HepG2 (cell line): ENCODE measurements around the gene PAX7. TPM values are rescaled to one million over a fixed set of nuclear protein-coding genes. Genes with fewer than 3 reads are reported as not detected.

Experiments
- ATAC-seq: fragments of 200-7000 bp; cut with Tn5 transposase; 3 replicates; pipeline ENCODE4 v1.9.1; 2020; ENCODE audit warnings: mild to moderate bottlenecking, moderate library complexity
- BruUV-seq: library from RNA; stranded (reverse); fragments of 400-500 nt; replicated peaks from 2 replicates; lab custom pipeline; 2021; lab: Mats Ljungman, UMichigan
- CTCF ChIA-PET: fragments of 300-600 bp; formaldehyde crosslinking; extraction: SDS; loops from one replicate; lab custom pipeline; 2021; ENCODE audit warnings: low total read pairs, inconsistent platforms, low intra/inter-chr PET ratio; lab: Yijun Ruan, JAX
- POLR2A ChIA-PET: fragments of 350-600 bp; sonication (Branson Sonifier 250); formaldehyde crosslinking; loops from one replicate; lab custom pipeline; 2020; ENCODE audit warnings: antibody characterized with exemption, inconsistent platforms; lab: Yijun Ruan, JAX
- DNase-seq: peaks from one replicate; pipeline ENCODE4 v3.0.0-alpha.2; 2015; ENCODE audit warnings: low spot score
- FAIRE-seq: peaks from 3 replicates; lab custom pipeline; 2011; peaks lifted over from hg19 to GRCh38; lab: Jason Lieb, UNC
- H2AFZ ChIP-seq: one replicate; pipeline ENCODE4 v1.6.1; 2011; ENCODE audit warnings: low read length, inconsistent platforms
- H3K27ac ChIP-seq: fragments of 300-600 bp; 3 replicates; pipeline ENCODE4 v1.8.0; 2011; ENCODE audit warnings: mixed run types, mild to moderate bottlenecking, mixed read lengths, low read length, inconsistent platforms; ENCODE audit not compliant: insufficient read depth; ENCODE audit errors: extremely low read length
- H3K27me3 ChIP-seq, 2 experiments: fragments of 200-600 bp in 1 of 2; 2 replicates in 1 of 2; 3 replicates in 1 of 2; pipeline versions ENCODE4 v1.6.0 to v1.8.0; 2011; ENCODE audit warnings: low read length in 2 of 2, mild to moderate bottlenecking in 2 of 2, moderate library complexity in 2 of 2, inconsistent platforms in 1 of 2; ENCODE audit not compliant: insufficient read depth in 2 of 2, control insufficient read depth in 1 of 2
- H3K36me3 ChIP-seq, 2 experiments: fragments of 200-600 bp in 1 of 2; replicated peaks in 1 of 2; 2 replicates in 1 of 2; 3 replicates in 1 of 2; pipeline versions ENCODE4 v1.5.1 to v1.8.0; 2011; ENCODE audit warnings: low read length in 2 of 2, inconsistent platforms in 1 of 2; ENCODE audit not compliant: insufficient read depth in 2 of 2, control insufficient read depth in 1 of 2
- H3K4me1 ChIP-seq: 2 replicates; pipeline ENCODE4 v1.5.1; 2012; ENCODE audit warnings: low read length, inconsistent platforms; ENCODE audit not compliant: insufficient read depth
- H3K4me2 ChIP-seq: 2 replicates; pipeline ENCODE4 v1.6.0; 2011; ENCODE audit warnings: low read depth, low read length, inconsistent platforms
- H3K4me3 ChIP-seq, 3 experiments: fragments of 200-600 bp in 1 of 3; sonication (generic), shearing (Covaris generic) in 1 of 3; replicated peaks in 1 of 3; 2 replicates each; pipeline ENCODE4 v1.5.1; 2011 to 2016; ENCODE audit warnings: low read length in 3 of 3, inconsistent platforms in 2 of 3, low read depth in 2 of 3, mild to moderate bottlenecking in 2 of 3, control low read depth in 1 of 3, mixed read lengths in 1 of 3; ENCODE audit not compliant: insufficient read depth in 1 of 3
- H3K79me2 ChIP-seq: one replicate; pipeline ENCODE4 v1.6.1; 2011; ENCODE audit warnings: low read length, inconsistent platforms; ENCODE audit not compliant: insufficient read depth
- H3K9ac ChIP-seq: 2 replicates; pipeline ENCODE4 v1.6.0; 2011; ENCODE audit warnings: mild to moderate bottlenecking, low read depth, low read length, inconsistent platforms; ENCODE audit not compliant: insufficient read depth
- H3K9me3 ChIP-seq: 2 replicates; pipeline ENCODE4 v1.5.1; 2012; ENCODE audit warnings: mild to moderate bottlenecking, low read length
- H4K20me1 ChIP-seq: 2 replicates; pipeline ENCODE4 v1.6.0; 2011; ENCODE audit warnings: inconsistent platforms, mild to moderate bottlenecking, low read length, moderate library complexity; ENCODE audit not compliant: insufficient read depth
- BHLHE40 ChIP-seq: IDR thresholded peaks from 2 replicates; pipeline ENCODE4 v1.6.1; 2011; ENCODE audit warnings: low read length, improper control_type of control experiment
- CHD2 ChIP-seq: IDR thresholded peaks from 2 replicates; pipeline ENCODE4 v1.6.1; 2011; ENCODE audit warnings: low read depth, low read length, improper control_type of control experiment
- HMG20B ChIP-seq: conservative IDR thresholded peaks from 2 replicates; pipeline ENCODE4 v1.6.1; 2016; ENCODE audit warnings: missing genetic modification reagents, missing compliant biosample characterization
- KDM1A ChIP-seq: IDR thresholded peaks from 2 replicates; pipeline ENCODE4 v1.6.1; 2016; ENCODE audit warnings: missing compliant biosample characterization
- MTA1 ChIP-seq: sonication (generic); formaldehyde crosslinking; IDR thresholded peaks from 2 replicates; pipeline ENCODE4 v1.4.0; 2020; ENCODE audit warnings: missing genetic modification reagents, mild to moderate bottlenecking, borderline replicate concordance
- TGIF2 ChIP-seq: IDR thresholded peaks from 2 replicates; pipeline ENCODE4 v1.6.1; 2016; ENCODE audit warnings: control low read depth, missing compliant biosample characterization
- ZNF234 ChIP-seq: sonication (generic); formaldehyde crosslinking; conservative IDR thresholded peaks from 2 replicates; pipeline ENCODE4 v1.5.1; 2020; ENCODE audit warnings: mild to moderate bottlenecking, missing genetic modification reagents
- ZNF253 ChIP-seq: sonication (generic); formaldehyde crosslinking; IDR thresholded peaks from 2 replicates; pipeline ENCODE4 v1.8.0; 2022; ENCODE audit warnings: mild to moderate bottlenecking, missing genetic modification reagents, borderline replicate concordance
- ZNF547 ChIP-seq: sonication (generic); formaldehyde crosslinking; IDR thresholded peaks from 2 replicates; pipeline ENCODE4 v1.5.1; 2020; ENCODE audit warnings: mild to moderate bottlenecking, missing genetic modification reagents
- ZNF570 ChIP-seq: sonication (generic); formaldehyde crosslinking; IDR thresholded peaks from 2 replicates; pipeline ENCODE4 v1.4.0; 2020; ENCODE audit warnings: mild to moderate bottlenecking, missing genetic modification reagents, borderline replicate concordance
- ZNF660 ChIP-seq: sonication (generic); formaldehyde crosslinking; IDR thresholded peaks from 2 replicates; pipeline ENCODE4 v1.5.1; 2020; ENCODE audit warnings: mild to moderate bottlenecking, low read depth, missing genetic modification reagents, borderline replicate concordance
- ZNF883 ChIP-seq: sonication (generic); formaldehyde crosslinking; IDR thresholded peaks from 2 replicates; pipeline ENCODE4 v1.5.1; 2020; ENCODE audit warnings: mild to moderate bottlenecking, missing genetic modification reagents; ENCODE audit errors: not compliant biosample characterization
- WGBS: methylation state at CpG from one replicate; pipeline ENCODE4 v1.1.6; 2017; ENCODE audit warnings: low lambda C conversion rate; 5-methylcytosine and 5-hydroxymethylcytosine counted together
- in situ Hi-C: cut with HindIII; loops from 2 replicates; pipeline ENCODE4 v1.10.0; 2017; ENCODE audit warnings: low pct_unique_long_range_greater_than_20kb; ENCODE audit not compliant: extremely low pct_ligation_motif_present
- intact Hi-C: fragments of 100-400 bp; cut with micrococcal nuclease; formaldehyde crosslinking; loops from one replicate; pipeline ENCODE4 v1.10.0; 2022; ENCODE audit not compliant: unreplicated experiment
- polyA plus RNA-seq, 8 experiments: library from polyadenylated mRNA; depleted of rRNA in 3 of 8; stranded (reverse) in 7 of 8; unstranded in 1 of 8; fragments of >200 nt; fragmentation: Illumina TruSeq in 4 of 8; extraction: Trizol in 4 of 8; gene quantifications; 2 replicates each; pipeline versions ENCODE4 v1.2.1 to v1.2.3, GENCODE V29; 2011 to 2016; ENCODE audit warnings: low read depth in 4 of 8, missing spikeins in 1 of 8, mixed read lengths in 1 of 8; ENCODE audit not compliant: insufficient read depth in 1 of 8
- total RNA-seq, 5 experiments: library from RNA; depleted of rRNA; stranded (reverse); fragments of >200 nt; fragmentation: Illumina TruSeq; extraction: Trizol; gene quantifications; 2 replicates each; pipeline ENCODE4 v1.2.3, GENCODE V29; 2016; ENCODE audit warnings: low read depth in 1 of 5
- TF ChIP-seq, protein P1 (sequence below): sonication (generic); formaldehyde crosslinking; IDR thresholded peaks from 2 replicates; pipeline ENCODE4 v1.4.0; 2020; ENCODE audit warnings: missing genetic modification reagents, mild to moderate bottlenecking, borderline replicate concordance
- TF ChIP-seq, protein P2 (sequence below): sonication (generic); formaldehyde crosslinking; IDR thresholded peaks from 2 replicates; pipeline ENCODE4 v1.4.0; 2020; ENCODE audit warnings: mild to moderate bottlenecking, missing genetic modification reagents
- TF ChIP-seq, protein P3 (sequence below): sonication (generic); formaldehyde crosslinking; IDR thresholded peaks from 2 replicates; pipeline ENCODE4 v1.9.0; 2021; ENCODE audit warnings: missing genetic modification reagents, borderline replicate concordance
- TF ChIP-seq, protein P4 (sequence below): sonication (generic); formaldehyde crosslinking; IDR thresholded peaks from 2 replicates; pipeline ENCODE4 v1.4.0; 2020; ENCODE audit warnings: missing genetic modification reagents

The PAX7 gene
- total and polyA plus RNA-seq, 2 of the 13 experiments (the other 11 are each of a cell fraction or from before 2014, with no cell fraction given), result not detected

DNA sequence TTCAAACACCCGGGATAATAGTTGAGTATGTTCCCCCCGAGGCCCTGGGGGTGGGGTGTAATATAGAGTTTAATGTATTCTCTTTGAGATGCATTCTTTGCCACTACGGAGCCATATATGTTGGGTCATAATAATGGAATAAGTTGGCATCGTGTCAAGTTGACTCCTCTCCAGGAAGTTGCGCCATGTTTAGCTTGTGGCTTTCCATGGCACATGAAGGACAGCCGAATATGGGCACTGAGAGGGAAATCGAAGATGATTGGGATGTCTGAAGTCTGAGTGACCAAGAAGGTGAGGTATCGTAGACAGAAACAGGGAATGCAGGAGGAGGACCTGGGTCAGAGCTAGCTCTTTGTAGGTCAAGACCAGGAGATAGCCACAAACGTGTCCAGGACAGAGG lies 92.6 kb downstream of the PAX7 start:
- in situ Hi-C loops, result no loop called here
- POLR2A ChIA-PET, result no interaction called here

More for the DNA sequence above, 92.6 kb downstream of the PAX7 start:
- H4K20me1 ChIP-seq, result no peaks in the 10 kb centered on the region
- no peaks in the 10 kb centered on the region for H3K4me1 ChIP-seq
- no peak for ATAC-seq
- TF ChIP-seq, protein P1, sequence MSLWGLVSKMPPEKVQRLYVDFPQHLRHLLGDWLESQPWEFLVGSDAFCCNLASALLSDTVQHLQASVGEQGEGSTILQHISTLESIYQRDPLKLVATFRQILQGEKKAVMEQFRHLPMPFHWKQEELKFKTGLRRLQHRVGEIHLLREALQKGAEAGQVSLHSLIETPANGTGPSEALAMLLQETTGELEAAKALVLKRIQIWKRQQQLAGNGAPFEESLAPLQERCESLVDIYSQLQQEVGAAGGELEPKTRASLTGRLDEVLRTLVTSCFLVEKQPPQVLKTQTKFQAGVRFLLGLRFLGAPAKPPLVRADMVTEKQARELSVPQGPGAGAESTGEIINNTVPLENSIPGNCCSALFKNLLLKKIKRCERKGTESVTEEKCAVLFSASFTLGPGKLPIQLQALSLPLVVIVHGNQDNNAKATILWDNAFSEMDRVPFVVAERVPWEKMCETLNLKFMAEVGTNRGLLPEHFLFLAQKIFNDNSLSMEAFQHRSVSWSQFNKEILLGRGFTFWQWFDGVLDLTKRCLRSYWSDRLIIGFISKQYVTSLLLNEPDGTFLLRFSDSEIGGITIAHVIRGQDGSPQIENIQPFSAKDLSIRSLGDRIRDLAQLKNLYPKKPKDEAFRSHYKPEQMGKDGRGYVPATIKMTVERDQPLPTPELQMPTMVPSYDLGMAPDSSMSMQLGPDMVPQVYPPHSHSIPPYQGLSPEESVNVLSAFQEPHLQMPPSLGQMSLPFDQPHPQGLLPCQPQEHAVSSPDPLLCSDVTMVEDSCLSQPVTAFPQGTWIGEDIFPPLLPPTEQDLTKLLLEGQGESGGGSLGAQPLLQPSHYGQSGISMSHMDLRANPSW (CRISPR knock-in tag), result no peak
- no peak for TF ChIP-seq ZNF234 (CRISPR knock-in tag)
- no peak for TF ChIP-seq BHLHE40
- no peak for TF ChIP-seq MTA1
- TF ChIP-seq ZNF570 (CRISPR knock-in tag), result no peak
- TF ChIP-seq, protein P2, sequence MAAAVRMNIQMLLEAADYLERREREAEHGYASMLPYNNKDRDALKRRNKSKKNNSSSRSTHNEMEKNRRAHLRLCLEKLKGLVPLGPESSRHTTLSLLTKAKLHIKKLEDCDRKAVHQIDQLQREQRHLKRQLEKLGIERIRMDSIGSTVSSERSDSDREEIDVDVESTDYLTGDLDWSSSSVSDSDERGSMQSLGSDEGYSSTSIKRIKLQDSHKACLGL (CRISPR knock-in tag), result no peak
- no peak for TF ChIP-seq KDM1A (CRISPR knock-in tag)
- no peak for TF ChIP-seq ZNF883 (CRISPR knock-in tag)
- TF ChIP-seq, protein P3, sequence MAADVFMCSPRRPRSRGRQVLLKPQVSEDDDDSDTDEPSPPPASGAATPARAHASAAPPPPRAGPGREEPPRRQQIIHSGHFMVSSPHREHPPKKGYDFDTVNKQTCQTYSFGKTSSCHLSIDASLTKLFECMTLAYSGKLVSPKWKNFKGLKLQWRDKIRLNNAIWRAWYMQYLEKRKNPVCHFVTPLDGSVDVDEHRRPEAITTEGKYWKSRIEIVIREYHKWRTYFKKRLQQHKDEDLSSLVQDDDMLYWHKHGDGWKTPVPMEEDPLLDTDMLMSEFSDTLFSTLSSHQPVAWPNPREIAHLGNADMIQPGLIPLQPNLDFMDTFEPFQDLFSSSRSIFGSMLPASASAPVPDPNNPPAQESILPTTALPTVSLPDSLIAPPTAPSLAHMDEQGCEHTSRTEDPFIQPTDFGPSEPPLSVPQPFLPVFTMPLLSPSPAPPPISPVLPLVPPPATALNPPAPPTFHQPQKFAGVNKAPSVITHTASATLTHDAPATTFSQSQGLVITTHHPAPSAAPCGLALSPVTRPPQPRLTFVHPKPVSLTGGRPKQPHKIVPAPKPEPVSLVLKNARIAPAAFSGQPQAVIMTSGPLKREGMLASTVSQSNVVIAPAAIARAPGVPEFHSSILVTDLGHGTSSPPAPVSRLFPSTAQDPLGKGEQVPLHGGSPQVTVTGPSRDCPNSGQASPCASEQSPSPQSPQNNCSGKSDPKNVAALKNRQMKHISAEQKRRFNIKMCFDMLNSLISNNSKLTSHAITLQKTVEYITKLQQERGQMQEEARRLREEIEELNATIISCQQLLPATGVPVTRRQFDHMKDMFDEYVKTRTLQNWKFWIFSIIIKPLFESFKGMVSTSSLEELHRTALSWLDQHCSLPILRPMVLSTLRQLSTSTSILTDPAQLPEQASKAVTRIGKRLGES (CRISPR knock-in tag), result no peak
- no peak for TF ChIP-seq ZNF660 (CRISPR knock-in tag)
- TF ChIP-seq ZNF253 (CRISPR knock-in tag), result no peak
- TF ChIP-seq TGIF2 (CRISPR knock-in tag), result no peak
- no peak for TF ChIP-seq CHD2
- TF ChIP-seq HMG20B, result no peak
- no peak for TF ChIP-seq ZNF547 (CRISPR knock-in tag)
- TF ChIP-seq, protein P4, sequence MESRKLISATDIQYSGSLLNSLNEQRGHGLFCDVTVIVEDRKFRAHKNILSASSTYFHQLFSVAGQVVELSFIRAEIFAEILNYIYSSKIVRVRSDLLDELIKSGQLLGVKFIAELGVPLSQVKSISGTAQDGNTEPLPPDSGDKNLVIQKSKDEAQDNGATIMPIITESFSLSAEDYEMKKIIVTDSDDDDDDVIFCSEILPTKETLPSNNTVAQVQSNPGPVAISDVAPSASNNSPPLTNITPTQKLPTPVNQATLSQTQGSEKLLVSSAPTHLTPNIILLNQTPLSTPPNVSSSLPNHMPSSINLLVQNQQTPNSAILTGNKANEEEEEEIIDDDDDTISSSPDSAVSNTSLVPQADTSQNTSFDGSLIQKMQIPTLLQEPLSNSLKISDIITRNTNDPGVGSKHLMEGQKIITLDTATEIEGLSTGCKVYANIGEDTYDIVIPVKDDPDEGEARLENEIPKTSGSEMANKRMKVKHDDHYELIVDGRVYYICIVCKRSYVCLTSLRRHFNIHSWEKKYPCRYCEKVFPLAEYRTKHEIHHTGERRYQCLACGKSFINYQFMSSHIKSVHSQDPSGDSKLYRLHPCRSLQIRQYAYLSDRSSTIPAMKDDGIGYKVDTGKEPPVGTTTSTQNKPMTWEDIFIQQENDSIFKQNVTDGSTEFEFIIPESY (CRISPR knock-in tag), result no peak
- H3K79me2 ChIP-seq, result no peaks in the 10 kb centered on the region
- no peaks in the 10 kb centered on the region for H3K9me3 ChIP-seq
- no TSS peak for BruUV-seq
- no peak overlapping the region for H2AFZ ChIP-seq
- CTCF ChIA-PET, result no interaction called here
- no peak for FAIRE-seq
- H3K9ac ChIP-seq, result no peak overlapping the region
- intact Hi-C loops, result no loop called here
- H3K4me2 ChIP-seq, result no peak overlapping the region
- no peak for DNase-seq
- 4% methylated on average over 8 of the region's 9 CpGs for WGBS
- no peak overlapping the region for H3K27ac ChIP-seq
- H3K4me3 ChIP-seq, result no peak overlapping the region
- H3K36me3 ChIP-seq, result no peaks in the 10 kb centered on the region
- peaks cover 2 to 94% of the 10 kb centered on the region in 2 experiments; a peak in 4 of 5 replicates for H3K27me3 ChIP-seq
